Chondrocyte (in vitro differentiated cells): Measurements from ENCODE around the gene ZNF394. TPM values are rescaled to one million over a fixed set of nuclear protein-coding genes. Genes with fewer than 3 reads are reported as not detected.
"Not testable (repeated sequence)": the region's sequence is repeated elsewhere in the genome, so short reads cannot be mapped to it uniquely, and the experiment has no call there.

Experiments used
- DNase-seq: peaks from one replicate; pipeline ENCODE4 v3.0.0; 2021; ENCODE audit warnings: mixed read lengths, low spot score
- H3K27ac Mint-ChIP-seq: one replicate; pipeline ENCODE4 v1.8.0; 2021; ENCODE audit warnings: mild to moderate bottlenecking, moderate library complexity, mixed read lengths; ENCODE audit not compliant: unreplicated experiment
- H3K27me3 Mint-ChIP-seq: 2 replicates; pipeline ENCODE4 v1.8.0; 2021; ENCODE audit warnings: low read depth, mixed read lengths
- H3K36me3 Mint-ChIP-seq: 2 replicates; pipeline ENCODE4 v1.8.0; 2021; ENCODE audit warnings: low read depth, mixed read lengths
- H3K4me1 Mint-ChIP-seq: 2 replicates; pipeline ENCODE4 v1.8.0; 2021; ENCODE audit warnings: low read depth, mild to moderate bottlenecking, mixed read lengths
- H3K4me3 Mint-ChIP-seq: one replicate; pipeline ENCODE4 v1.8.0; 2021; ENCODE audit warnings: mild to moderate bottlenecking, moderate library complexity, mixed read lengths; ENCODE audit not compliant: unreplicated experiment
- H3K9me3 Mint-ChIP-seq: 2 replicates; pipeline ENCODE4 v1.8.0; 2021; ENCODE audit warnings: low read depth, mixed read lengths
- total RNA-seq: library from RNA; stranded (reverse); gene quantifications from 3 replicates; pipeline ENCODE4 v1.2.1, GENCODE V29; 2021
- TF ChIP-seq, protein P1 (sequence below): fragments of 200-600 bp; sonication (generic); IDR thresholded peaks from 2 replicates; pipeline ENCODE4 v1.5.0; 2021; ENCODE audit warnings: antibody characterized with exemption, mild to moderate bottlenecking, moderate library complexity

Gene ZNF394
- total RNA-seq, 1 donor from 2014 or later = 15.7 TPM

DNA sequence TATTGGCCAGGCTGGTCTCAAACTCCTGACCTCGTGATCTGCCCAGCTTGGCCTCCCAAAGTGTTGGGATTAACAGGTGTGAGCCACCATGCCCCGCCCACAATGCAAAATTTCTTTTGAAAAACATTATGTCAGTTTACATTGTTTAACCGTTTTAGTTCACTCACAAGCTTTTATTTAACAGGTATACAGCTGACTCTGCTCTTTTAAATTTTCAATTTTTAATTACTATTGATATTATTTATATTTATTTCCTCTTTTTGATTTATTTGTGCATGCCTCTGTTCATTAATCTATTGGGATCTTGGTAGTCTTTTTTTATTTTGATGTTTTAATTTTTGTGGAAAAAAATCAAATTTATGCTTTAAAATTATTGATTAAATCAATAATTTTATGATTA, 21.3 kb upstream of the ZNF394 start:
- H3K27me3 Mint-ChIP-seq = no peaks in the 10 kb centered on the region
- H3K4me3 Mint-ChIP-seq = no peak overlapping the region
- H3K27ac Mint-ChIP-seq = no peak overlapping the region
- DNase-seq = no peak
- TF ChIP-seq, protein P1, sequence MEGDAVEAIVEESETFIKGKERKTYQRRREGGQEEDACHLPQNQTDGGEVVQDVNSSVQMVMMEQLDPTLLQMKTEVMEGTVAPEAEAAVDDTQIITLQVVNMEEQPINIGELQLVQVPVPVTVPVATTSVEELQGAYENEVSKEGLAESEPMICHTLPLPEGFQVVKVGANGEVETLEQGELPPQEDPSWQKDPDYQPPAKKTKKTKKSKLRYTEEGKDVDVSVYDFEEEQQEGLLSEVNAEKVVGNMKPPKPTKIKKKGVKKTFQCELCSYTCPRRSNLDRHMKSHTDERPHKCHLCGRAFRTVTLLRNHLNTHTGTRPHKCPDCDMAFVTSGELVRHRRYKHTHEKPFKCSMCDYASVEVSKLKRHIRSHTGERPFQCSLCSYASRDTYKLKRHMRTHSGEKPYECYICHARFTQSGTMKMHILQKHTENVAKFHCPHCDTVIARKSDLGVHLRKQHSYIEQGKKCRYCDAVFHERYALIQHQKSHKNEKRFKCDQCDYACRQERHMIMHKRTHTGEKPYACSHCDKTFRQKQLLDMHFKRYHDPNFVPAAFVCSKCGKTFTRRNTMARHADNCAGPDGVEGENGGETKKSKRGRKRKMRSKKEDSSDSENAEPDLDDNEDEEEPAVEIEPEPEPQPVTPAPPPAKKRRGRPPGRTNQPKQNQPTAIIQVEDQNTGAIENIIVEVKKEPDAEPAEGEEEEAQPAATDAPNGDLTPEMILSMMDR = no peak
- H3K9me3 Mint-ChIP-seq = no peaks in the 10 kb centered on the region
- peaks cover 38% of the 10 kb centered on the region for H3K36me3 Mint-ChIP-seq
- H3K4me1 Mint-ChIP-seq = no peaks in the 10 kb centered on the region

DNA sequence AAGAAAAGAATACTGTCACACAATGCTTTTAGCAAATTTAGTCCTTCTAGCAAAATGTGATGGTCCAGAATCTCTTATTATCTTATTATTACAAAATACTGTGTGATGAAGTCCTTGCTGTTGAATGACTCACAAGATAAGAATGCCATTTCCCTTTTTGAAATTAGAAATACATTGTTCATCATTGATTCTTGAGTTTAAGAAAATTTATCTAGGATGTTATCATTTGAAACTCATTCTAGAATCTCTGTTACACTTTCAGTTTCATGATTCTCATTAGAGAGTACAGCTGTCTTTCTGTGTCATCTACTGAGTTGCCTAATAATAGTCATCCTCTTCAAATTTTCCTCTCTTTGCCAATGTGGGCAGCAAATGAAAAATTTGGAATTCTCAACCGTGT, 14.0 kb upstream of the ZNF394 start:
- Mint-ChIP-seq H3K27ac (no peak overlapping the region), H3K27me3 (no peaks in the 10 kb centered on the region), H3K4me1 (no peaks in the 10 kb centered on the region), H3K36me3 (peaks cover 24% of the 10 kb centered on the region), H3K4me3 (no peak overlapping the region), H3K9me3 (no peaks in the 10 kb centered on the region)
- TF ChIP-seq, protein P1 = no peak
- DNase-seq = no peak

DNA sequence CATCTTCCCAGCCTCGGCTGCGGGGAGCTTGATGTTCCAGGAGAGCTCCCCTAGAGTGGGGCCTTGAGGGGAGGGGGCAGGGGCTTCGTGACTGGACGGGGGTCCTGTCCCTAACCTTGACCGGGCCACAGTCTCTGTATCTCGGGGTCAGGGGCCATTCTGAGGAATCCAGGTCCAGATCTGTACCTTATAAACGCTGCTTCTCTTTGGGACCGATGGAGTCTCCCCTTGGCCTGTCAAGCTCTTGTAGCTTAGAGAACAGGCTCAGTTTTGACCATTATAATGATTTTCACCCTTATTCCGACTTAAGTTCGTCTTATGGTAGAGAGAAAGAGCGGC, 5.2 kb upstream of the ZNF394 start:
- peak overlapping the region; percentile 95 for H3K4me3 Mint-ChIP-seq
- peak overlapping the region; percentile 99 for H3K27ac Mint-ChIP-seq
- TF ChIP-seq, protein P1 = no peak
- DNase-seq = no peak
- no peaks in the 10 kb centered on the region for H3K36me3 Mint-ChIP-seq
- no peaks in the 10 kb centered on the region for H3K27me3 Mint-ChIP-seq
- H3K4me1 Mint-ChIP-seq = peaks cover 27% of the 10 kb centered on the region
- H3K9me3 Mint-ChIP-seq = no peaks in the 10 kb centered on the region

DNA sequence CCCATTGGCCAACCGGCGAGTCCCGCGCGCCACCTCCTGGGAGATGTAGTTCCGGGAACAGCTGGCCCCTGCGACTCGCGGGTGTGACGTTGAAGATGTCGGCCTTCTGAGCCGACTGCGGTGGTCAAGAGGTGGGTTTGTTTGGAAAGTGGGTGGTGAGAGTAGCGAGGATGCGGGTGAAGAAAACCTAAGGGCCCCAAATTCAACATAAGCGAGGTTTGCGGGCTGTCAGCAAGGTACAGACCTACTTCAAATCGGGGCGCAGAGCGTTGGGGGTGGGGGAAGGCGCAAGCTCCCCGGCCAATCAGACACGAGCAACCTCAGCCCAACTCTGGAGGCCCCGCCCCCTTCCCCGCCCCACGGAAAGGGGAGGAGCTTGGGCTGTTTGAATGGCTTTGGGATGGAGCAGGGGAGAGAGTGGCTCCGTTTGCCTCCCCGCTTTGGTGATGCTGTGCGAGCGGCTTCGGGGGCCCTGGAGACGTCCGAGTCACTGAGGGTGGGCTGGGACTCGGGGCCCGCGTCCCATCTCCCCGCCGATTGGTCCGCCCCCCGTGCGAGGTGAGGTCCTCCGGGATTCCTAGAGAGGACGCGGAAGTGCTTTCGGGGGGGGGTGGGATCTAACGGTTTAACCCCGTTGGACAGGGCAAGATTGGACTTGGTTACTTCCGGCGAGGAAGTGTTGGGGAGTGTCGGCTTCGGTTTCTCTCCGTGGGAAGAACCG, 4.7 kb upstream of the ZNF394 start, which contains the start of gene ZKSCAN5:
Gene ZKSCAN5, plus strand, starts transcription at position 60 of the 721 bp plus-strand sequence. CDS start 1,383 bp downstream, outside the sequence.
- TF ChIP-seq, protein P1 = no peak
- peaks cover 27% of the 10 kb centered on the region for H3K4me1 Mint-ChIP-seq
- peak within 1 kb of the TSS; percentile 95 for H3K4me3 Mint-ChIP-seq

DNA sequence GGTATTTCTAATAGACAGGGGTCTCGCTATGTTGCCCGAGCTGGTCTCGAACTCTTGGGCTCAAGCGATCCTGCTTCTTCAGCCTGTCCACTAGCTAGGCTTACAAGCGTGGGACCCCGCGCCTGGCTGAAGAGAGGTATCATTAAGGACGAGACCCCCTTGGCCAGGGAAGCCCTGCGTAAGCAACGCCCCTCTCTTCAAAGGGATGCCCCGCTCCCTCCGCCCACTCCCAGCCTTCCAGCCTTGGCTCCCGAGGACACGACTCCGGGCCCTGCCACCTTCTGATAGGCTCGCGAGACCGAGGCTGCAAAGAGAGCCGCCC, 4.2 kb upstream of the ZNF394 start:
- TF ChIP-seq, protein P1 = no peak
- Mint-ChIP-seq H3K4me1 (peaks cover 29% of the 10 kb centered on the region), H3K9me3 (no peaks in the 10 kb centered on the region), H3K36me3 (no peaks in the 10 kb centered on the region), H3K4me3 (peak overlapping the region; percentile 95), H3K27ac (peak overlapping the region; percentile 99), H3K27me3 (no peaks in the 10 kb centered on the region)
- DNase-seq = no peak

More for the DNA sequence above, 4.7 kb upstream of the ZNF394 start, which contains the start of gene ZKSCAN5:
- no peaks in the 10 kb centered on the region for H3K27me3 Mint-ChIP-seq
- peak within 1 kb of the TSS; percentile 99 for H3K27ac Mint-ChIP-seq
- H3K36me3 Mint-ChIP-seq = no peaks in the 10 kb centered on the region
- H3K9me3 Mint-ChIP-seq = no peaks in the 10 kb centered on the region
- peak; percentile 100 for DNase-seq

DNA sequence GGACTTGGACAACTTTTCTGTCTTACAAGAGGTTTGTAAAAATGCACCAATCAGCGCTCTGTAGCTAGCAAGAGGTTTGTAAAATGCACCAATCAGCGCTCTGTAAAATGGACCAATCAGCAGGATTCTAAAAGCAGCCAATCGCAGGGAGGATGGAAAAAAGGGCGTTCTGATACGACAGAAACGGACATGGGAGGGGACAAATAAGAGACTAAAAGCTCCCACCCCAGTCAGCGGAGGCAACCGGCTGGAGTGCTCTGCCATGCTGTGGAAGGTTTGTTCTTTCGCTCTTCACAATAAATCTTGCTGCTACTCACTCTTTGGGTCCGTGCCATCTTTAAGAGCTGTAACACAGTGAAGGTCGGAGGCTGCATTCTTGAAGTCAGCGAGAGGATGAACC, 1.2 kb upstream of the ZNF394 start:
- not testable (repeated sequence) for H3K36me3 Mint-ChIP-seq, H3K9me3 Mint-ChIP-seq, H3K27me3 Mint-ChIP-seq
- Mint-ChIP-seq H3K4me3 (peak overlapping the region; percentile 94), H3K27ac (peak overlapping the region; percentile 63), H3K4me1 (peaks cover 38% of the 10 kb centered on the region)
- peak; percentile 6 for DNase-seq
